ENCODE results near the gene LOC101059915.
"Not testable (repeated sequence)": the region's sequence is repeated elsewhere in the genome, so short reads cannot be mapped to it uniquely, and the experiment has no call there.

Gene LOC101059915

GRCh38 chrX:71659342-71659741, 8.0 kb upstream of the LOC101059915 start:
- Mint-ChIP-seq H3K4me1 (no peaks in the 10 kb centered on the region), H3K27me3 (ENCODE audit: low read depth) (peaks cover 5% of the 10 kb centered on the region), H3K27ac (no peak overlapping the region), H3K36me3 (no peaks in the 10 kb centered on the region), H3K4me3 (no peak overlapping the region), H3K9me3 (peaks cover 13% of the 10 kb centered on the region)
- TF ChIP-seq, protein P1, sequence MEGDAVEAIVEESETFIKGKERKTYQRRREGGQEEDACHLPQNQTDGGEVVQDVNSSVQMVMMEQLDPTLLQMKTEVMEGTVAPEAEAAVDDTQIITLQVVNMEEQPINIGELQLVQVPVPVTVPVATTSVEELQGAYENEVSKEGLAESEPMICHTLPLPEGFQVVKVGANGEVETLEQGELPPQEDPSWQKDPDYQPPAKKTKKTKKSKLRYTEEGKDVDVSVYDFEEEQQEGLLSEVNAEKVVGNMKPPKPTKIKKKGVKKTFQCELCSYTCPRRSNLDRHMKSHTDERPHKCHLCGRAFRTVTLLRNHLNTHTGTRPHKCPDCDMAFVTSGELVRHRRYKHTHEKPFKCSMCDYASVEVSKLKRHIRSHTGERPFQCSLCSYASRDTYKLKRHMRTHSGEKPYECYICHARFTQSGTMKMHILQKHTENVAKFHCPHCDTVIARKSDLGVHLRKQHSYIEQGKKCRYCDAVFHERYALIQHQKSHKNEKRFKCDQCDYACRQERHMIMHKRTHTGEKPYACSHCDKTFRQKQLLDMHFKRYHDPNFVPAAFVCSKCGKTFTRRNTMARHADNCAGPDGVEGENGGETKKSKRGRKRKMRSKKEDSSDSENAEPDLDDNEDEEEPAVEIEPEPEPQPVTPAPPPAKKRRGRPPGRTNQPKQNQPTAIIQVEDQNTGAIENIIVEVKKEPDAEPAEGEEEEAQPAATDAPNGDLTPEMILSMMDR (IDR thresholded peaks at IDR 0.05; ENCODE audit: unreplicated experiment) = no peak
- DNase-seq (ENCODE audit: low spot score in 2 of 2, unreplicated experiment in 2 of 2) = no peak

- Mint-ChIP-seq H3K36me3 (no peaks in the 10 kb centered on the region), H3K27me3 (ENCODE audit: low read depth) (peaks cover 5% of the 10 kb centered on the region), H3K4me3 (no peak overlapping the region), H3K9me3 (peaks cover 11% of the 10 kb centered on the region), H3K27ac (no peak overlapping the region), H3K4me1 (no peaks in the 10 kb centered on the region)
- DNase-seq (ENCODE audit: low spot score in 2 of 2, unreplicated experiment in 2 of 2) = no peak
- TF ChIP-seq, protein P1 (IDR thresholded peaks at IDR 0.05; ENCODE audit: unreplicated experiment) = no peak
Measured at GRCh38 chrX:71659959-71660358, 7.4 kb upstream of the LOC101059915 start.

DNA sequence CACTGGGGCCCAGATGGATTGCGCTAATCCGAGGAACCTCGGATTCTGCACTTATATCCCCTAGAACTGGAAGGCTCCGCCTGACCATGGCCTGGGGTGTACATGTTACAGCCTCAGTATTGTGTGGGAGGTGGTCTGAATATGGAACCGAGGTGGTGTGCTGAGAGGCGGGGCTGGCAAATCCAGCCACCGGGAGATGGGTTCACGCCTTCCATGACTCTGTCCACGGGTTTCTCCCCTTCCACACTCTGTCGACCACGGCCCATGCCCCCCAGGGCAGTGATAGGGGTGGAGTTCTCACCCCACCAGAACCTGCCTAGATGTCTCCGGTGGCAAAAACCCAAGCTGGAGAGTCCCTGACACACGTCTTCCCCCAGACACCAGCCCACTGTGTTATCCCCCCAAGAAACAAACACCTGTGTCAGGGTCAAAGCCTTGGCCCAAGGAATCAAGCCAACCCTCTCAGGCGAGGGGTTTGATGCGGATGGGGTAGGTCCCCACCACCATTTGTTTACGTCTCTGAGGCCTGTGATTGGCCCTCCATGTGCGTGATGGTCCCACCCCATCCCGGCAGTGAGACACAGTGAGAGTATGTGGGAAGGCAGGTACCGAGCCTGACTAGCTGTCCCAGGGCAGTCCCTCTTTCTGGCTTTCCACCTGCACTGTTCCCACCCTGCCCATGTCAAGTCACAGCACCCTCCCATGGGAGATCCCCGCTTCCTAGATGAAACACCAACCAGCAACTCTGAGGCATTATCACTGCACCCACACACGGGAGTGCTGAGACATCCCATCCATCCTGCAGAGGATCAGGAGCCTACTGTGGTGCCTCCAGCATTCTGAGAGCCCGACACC, 6.6 kb upstream of the LOC101059915 start:
- H3K9me3 Mint-ChIP-seq = peaks cover 11% of the 10 kb centered on the region
- no peak overlapping the region for H3K4me3 Mint-ChIP-seq
- no peak for DNase-seq (ENCODE audit: low spot score in 2 of 2, unreplicated experiment in 2 of 2)
- H3K4me1 Mint-ChIP-seq = no peaks in the 10 kb centered on the region
- H3K36me3 Mint-ChIP-seq = no peaks in the 10 kb centered on the region
- peaks cover 5% of the 10 kb centered on the region for H3K27me3 Mint-ChIP-seq (ENCODE audit: low read depth)
- H3K27ac Mint-ChIP-seq = no peak overlapping the region
- TF ChIP-seq, protein P1 (IDR thresholded peaks at IDR 0.05; ENCODE audit: unreplicated experiment) = no peak

GRCh38 chrX:71661919-71662318, 5.4 kb upstream of the LOC101059915 start:
- TF ChIP-seq, protein P1 (IDR thresholded peaks at IDR 0.05; ENCODE audit: unreplicated experiment) = no peak
- no peak for DNase-seq (ENCODE audit: low spot score in 2 of 2, unreplicated experiment in 2 of 2)
- H3K36me3 Mint-ChIP-seq = no peaks in the 10 kb centered on the region
- H3K4me1 Mint-ChIP-seq = no peaks in the 10 kb centered on the region
- no peak overlapping the region for H3K27ac Mint-ChIP-seq
- H3K4me3 Mint-ChIP-seq = no peak overlapping the region
- H3K27me3 Mint-ChIP-seq (ENCODE audit: low read depth) = peaks cover 3% of the 10 kb centered on the region
- H3K9me3 Mint-ChIP-seq = peaks cover 4% of the 10 kb centered on the region

DNA sequence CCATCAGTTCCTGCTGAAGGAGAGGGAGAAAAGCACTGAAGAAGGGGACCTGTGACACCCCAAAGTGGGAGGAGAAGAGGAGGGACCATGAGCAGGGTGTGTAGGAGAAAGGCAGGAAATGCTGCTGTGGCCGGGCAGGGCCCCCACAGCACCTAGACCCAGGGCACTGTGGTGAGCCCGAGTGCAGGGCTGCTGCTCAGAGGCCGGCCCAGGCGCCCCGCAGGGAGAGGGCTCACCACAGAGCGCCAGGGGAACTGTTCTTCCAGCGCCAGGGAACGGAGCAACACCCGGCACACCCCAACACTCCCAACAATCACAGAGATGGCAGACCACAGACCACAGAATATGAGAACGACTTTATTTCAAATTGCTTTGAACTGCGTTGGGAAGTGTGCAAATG, 4.7 kb upstream of the LOC101059915 start:
- not testable (repeated sequence) for H3K9me3 Mint-ChIP-seq; H3K4me3 Mint-ChIP-seq; DNase-seq (ENCODE audit: low spot score in 2 of 2, unreplicated experiment in 2 of 2); H3K27ac Mint-ChIP-seq; H3K4me1 Mint-ChIP-seq; H3K27me3 Mint-ChIP-seq (ENCODE audit: low read depth); H3K36me3 Mint-ChIP-seq

- H3K36me3 Mint-ChIP-seq; H3K4me3 Mint-ChIP-seq; H3K27me3 Mint-ChIP-seq (ENCODE audit: low read depth); H3K9me3 Mint-ChIP-seq; H3K4me1 Mint-ChIP-seq; DNase-seq (ENCODE audit: low spot score in 2 of 2, unreplicated experiment in 2 of 2); H3K27ac Mint-ChIP-seq: not testable (repeated sequence)
Measured at GRCh38 chrX:71663238-71663637, 4.1 kb upstream of the LOC101059915 start.

GRCh38 chrX:71664202-71664601, 3.1 kb upstream of the LOC101059915 start:
- not testable (repeated sequence) for H3K9me3 Mint-ChIP-seq; H3K4me3 Mint-ChIP-seq; H3K4me1 Mint-ChIP-seq; H3K27ac Mint-ChIP-seq; H3K36me3 Mint-ChIP-seq; DNase-seq (ENCODE audit: low spot score in 2 of 2, unreplicated experiment in 2 of 2); H3K27me3 Mint-ChIP-seq (ENCODE audit: low read depth)
